ENCODE data around the gene CDAN1. TPM values are rescaled to one million over a fixed set of nuclear protein-coding genes. Genes with fewer than 3 reads are reported as not detected.

The CDAN1 gene
- total and polyA plus RNA-seq, 2 of the 4 experiments (the other 2 are of a cell fraction), result 4.7 to 5.6 TPM

DNA sequence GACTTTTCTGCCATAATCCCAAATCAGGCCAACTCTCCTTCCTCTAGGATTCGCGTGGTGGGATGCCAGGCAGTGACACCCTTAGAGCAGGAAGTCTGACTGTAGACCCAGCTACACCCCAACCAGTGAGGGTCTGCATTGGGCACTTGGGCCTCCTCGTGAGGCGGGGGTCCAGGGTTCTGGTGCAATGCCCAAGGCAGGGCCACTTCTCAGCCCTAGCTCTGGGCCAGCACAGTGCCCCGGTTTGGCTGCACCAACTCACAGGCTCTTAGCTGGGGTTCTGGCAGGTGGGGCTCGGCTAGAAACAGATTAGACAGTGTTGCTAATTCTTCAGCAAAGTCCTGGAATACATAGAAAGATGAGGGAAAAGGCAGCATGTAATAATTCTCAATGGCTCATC lies 12.7 kb downstream of the CDAN1 start:
- WGBS, 2 experiments (ENCODE audit: extremely low coverage in 2 of 2, insufficient read length in 1 of 2), result no CpG with 5 or more reads among the region's 6 CpGs

More for the DNA sequence above, 12.7 kb downstream of the CDAN1 start:
- Histone ChIP-seq H3K9ac (ENCODE audit: low read depth, low read length) (no peak overlapping the region), H3K18ac (ENCODE audit: low read depth, low read length) (no peak overlapping the region), H2AK9ac (replicated peaks; ENCODE audit: low read depth, low read length, poor library complexity) (no peak overlapping the region), H2BK5ac (ENCODE audit: low read depth, low read length, poor library complexity, severe bottlenecking) (no peak overlapping the region), H4K91ac (ENCODE audit: insufficient read depth, low read depth, low read length) (no peak overlapping the region), H3K23ac (ENCODE audit: low read depth, low read length) (no peak overlapping the region), H4K20me1 (ENCODE audit: insufficient read depth, low read length) (no peaks in the 10 kb centered on the region; the same call in 1 of the 2 replicates), H3K14ac (replicated peaks; ENCODE audit: low read depth, low read length) (no peak overlapping the region), H3K9me1 (ENCODE audit: insufficient read depth, low read length) (no peaks in the 10 kb centered on the region), H3K56ac (ENCODE audit: extremely low read depth, insufficient read depth, low read length) (no peak overlapping the region), H3K4me2 (ENCODE audit: low read depth, low read length) (no peak overlapping the region), H3K4me3 (ENCODE audit: insufficient read depth, low read depth, low read length) (no peak overlapping the region), H3K4me1 (ENCODE audit: control insufficient read depth, insufficient read depth, low read length) (no peaks in the 10 kb centered on the region), H3K27me3 (ENCODE audit: control insufficient read depth, insufficient read depth, low read length) (no peaks in the 10 kb centered on the region), H3K79me1 (ENCODE audit: low read depth in 1 of 2, low read length in 2 of 2) (peaks cover 0 to 9% of the 10 kb centered on the region in 2 experiments; a peak in 1 of 4 replicates), H4K8ac (ENCODE audit: low read depth in 2 of 2, low read length in 2 of 2) (no peak overlapping the region), H3K27ac (ENCODE audit: insufficient read depth, low read length) (no peak overlapping the region), H2BK120ac (ENCODE audit: low read depth, low read length) (no peak overlapping the region), H4K5ac (ENCODE audit: low read depth, low read length) (no peak overlapping the region), H3K4ac (ENCODE audit: low read depth, low read length) (no peak overlapping the region), H2AK5ac (ENCODE audit: low read depth, low read length) (no peak overlapping the region), H2BK20ac (ENCODE audit: low read depth, low read length) (no peak overlapping the region), H2BK15ac (ENCODE audit: low read depth, low read length) (no peak overlapping the region), H3K36me3 (ENCODE audit: control insufficient read depth, insufficient read depth, low read length) (peaks cover 66% of the 10 kb centered on the region), H3K9me3 (ENCODE audit: control insufficient read depth, insufficient read depth, low read length) (no peaks in the 10 kb centered on the region), H2AFZ (replicated peaks; ENCODE audit: low read length, poor library complexity) (no peak overlapping the region)
- DNase-seq (no peak), ATAC-seq (ENCODE audit: low read depth) (no peak)
- dilution Hi-C loops (cut with HindIII; ENCODE audit: low sequenced_read_pairs, unreplicated experiment), result no loop called here
- in situ Hi-C loops (cut with MboI; ENCODE audit: low sequenced_read_pairs), result no loop called here
- TF ChIP-seq MAFK (IDR thresholded peaks at IDR 0.05; ENCODE audit: low read depth, low read length) (no peak), NFE2L2 (IDR thresholded peaks at IDR 0.05; ENCODE audit: low read depth, low read length) (no peak), RFX5 (IDR thresholded peaks at IDR 0.05; ENCODE audit: low read depth, low read length) (no peak), SMC3 (IDR thresholded peaks at IDR 0.05; ENCODE audit: low read depth, low read length) (no peak), MAZ (IDR thresholded peaks at IDR 0.05; ENCODE audit: borderline replicate concordance, low read depth, low read length) (no peak), MXI1 (IDR thresholded peaks at IDR 0.05; ENCODE audit: borderline replicate concordance, low read depth, low read length) (no peak), ELK1 (IDR thresholded peaks at IDR 0.05; ENCODE audit: borderline replicate concordance, low read depth, low read length) (no peak), POLR2A (IDR thresholded peaks at IDR 0.05; ENCODE audit: low read depth, low read length) (no peak), RCOR1 (IDR thresholded peaks at IDR 0.05; ENCODE audit: insufficient replicate concordance, low read length) (no peak), FOS (IDR thresholded peaks at IDR 0.05; ENCODE audit: low read depth, low read length) (no peak), CHD1 (IDR thresholded peaks at IDR 0.05; ENCODE audit: low read depth, low read length) (no peak), BHLHE40 (IDR thresholded peaks at IDR 0.05; ENCODE audit: low read depth, low read length) (no peak), RAD21 (IDR thresholded peaks at IDR 0.05; ENCODE audit: low read length) (no peak), CEBPB (IDR thresholded peaks at IDR 0.05; ENCODE audit: low read depth, low read length) (no peak)
- TF ChIP-seq, protein P1, sequence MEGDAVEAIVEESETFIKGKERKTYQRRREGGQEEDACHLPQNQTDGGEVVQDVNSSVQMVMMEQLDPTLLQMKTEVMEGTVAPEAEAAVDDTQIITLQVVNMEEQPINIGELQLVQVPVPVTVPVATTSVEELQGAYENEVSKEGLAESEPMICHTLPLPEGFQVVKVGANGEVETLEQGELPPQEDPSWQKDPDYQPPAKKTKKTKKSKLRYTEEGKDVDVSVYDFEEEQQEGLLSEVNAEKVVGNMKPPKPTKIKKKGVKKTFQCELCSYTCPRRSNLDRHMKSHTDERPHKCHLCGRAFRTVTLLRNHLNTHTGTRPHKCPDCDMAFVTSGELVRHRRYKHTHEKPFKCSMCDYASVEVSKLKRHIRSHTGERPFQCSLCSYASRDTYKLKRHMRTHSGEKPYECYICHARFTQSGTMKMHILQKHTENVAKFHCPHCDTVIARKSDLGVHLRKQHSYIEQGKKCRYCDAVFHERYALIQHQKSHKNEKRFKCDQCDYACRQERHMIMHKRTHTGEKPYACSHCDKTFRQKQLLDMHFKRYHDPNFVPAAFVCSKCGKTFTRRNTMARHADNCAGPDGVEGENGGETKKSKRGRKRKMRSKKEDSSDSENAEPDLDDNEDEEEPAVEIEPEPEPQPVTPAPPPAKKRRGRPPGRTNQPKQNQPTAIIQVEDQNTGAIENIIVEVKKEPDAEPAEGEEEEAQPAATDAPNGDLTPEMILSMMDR (conservative IDR thresholded peaks at IDR 0.05; ENCODE audit: low read depth, low read length), result no peak
- TF ChIP-seq, protein P2, sequence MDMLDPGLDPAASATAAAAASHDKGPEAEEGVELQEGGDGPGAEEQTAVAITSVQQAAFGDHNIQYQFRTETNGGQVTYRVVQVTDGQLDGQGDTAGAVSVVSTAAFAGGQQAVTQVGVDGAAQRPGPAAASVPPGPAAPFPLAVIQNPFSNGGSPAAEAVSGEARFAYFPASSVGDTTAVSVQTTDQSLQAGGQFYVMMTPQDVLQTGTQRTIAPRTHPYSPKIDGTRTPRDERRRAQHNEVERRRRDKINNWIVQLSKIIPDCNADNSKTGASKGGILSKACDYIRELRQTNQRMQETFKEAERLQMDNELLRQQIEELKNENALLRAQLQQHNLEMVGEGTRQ (IDR thresholded peaks at IDR 0.05; ENCODE audit: low read depth, low read length), result no peak
- intact Hi-C loops (cut with micrococcal nuclease), result no loop called here
- BruUV-seq (replicated peaks), result no TSS peak
- ChIA-PET POLR2A (ENCODE audit: unreplicated experiment) (no interaction called here), CTCF (no interaction called here)

Measured in IMR-90 (cell line).